Measurements from ENCODE around the gene MCU. TPM values are rescaled to one million over a fixed set of nuclear protein-coding genes. Genes with fewer than 3 reads are reported as not detected.
"Not testable (repeated sequence)": the region's sequence is repeated elsewhere in the genome, so short reads cannot be mapped to it uniquely, and the experiment has no call there.

The MCU gene
- 29.4 and 31.4 TPM in 2 replicates for total RNA-seq
- long read RNA-seq, transcript MCU-202 (8 exons, 2,949 nt), result major isoform, 8 of 25 reads
- long read RNA-seq, partial matches to known transcripts, result 13 of 25 reads
- long read RNA-seq, other reads (novel, unspliced or antisense), result 4 of 25 reads

- H3K27ac Mint-ChIP-seq (ENCODE audit: unreplicated experiment), result peak within 1 kb of the TSS; percentile 62
- peaks cover 45% of the 10 kb centered on the region for H3K4me1 Mint-ChIP-seq (ENCODE audit: unreplicated experiment)
- no peaks in the 10 kb centered on the region for H3K27me3 Mint-ChIP-seq (ENCODE audit: unreplicated experiment)
- peak; percentile 15 for TF ChIP-seq CTCF (IDR thresholded peaks at IDR 0.05)
- DNase-seq (ENCODE audit: extremely low spot score, unreplicated experiment), result peak; percentile 96
- H3K9me3 Mint-ChIP-seq (ENCODE audit: unreplicated experiment), result no peaks in the 10 kb centered on the region
- no peaks in the 10 kb centered on the region for H3K36me3 Mint-ChIP-seq (ENCODE audit: unreplicated experiment)
- H3K4me3 Mint-ChIP-seq (ENCODE audit: unreplicated experiment), result peak within 1 kb of the TSS; percentile 92
These were observed at the start of gene MCU for GRCh38 chr10:72691863-72692743. MCU (plus strand) TSS chr10:72692143; CDS start chr10:72692152, 9 bp downstream.

- no peak for DNase-seq (ENCODE audit: extremely low spot score, unreplicated experiment)
- Mint-ChIP-seq H3K9me3 (ENCODE audit: unreplicated experiment) (no peaks in the 10 kb centered on the region), H3K4me1 (ENCODE audit: unreplicated experiment) (no peaks in the 10 kb centered on the region), H3K27ac (ENCODE audit: unreplicated experiment) (no peak overlapping the region), H3K4me3 (ENCODE audit: unreplicated experiment) (no peak overlapping the region), H3K27me3 (ENCODE audit: unreplicated experiment) (no peaks in the 10 kb centered on the region), H3K36me3 (ENCODE audit: unreplicated experiment) (no peaks in the 10 kb centered on the region)
- no peak for TF ChIP-seq CTCF (IDR thresholded peaks at IDR 0.05)
These were observed 49.6 kb upstream of the MCU start for GRCh38 chr10:72642318-72642717.

- H3K4me1 Mint-ChIP-seq (ENCODE audit: unreplicated experiment), result no peaks in the 10 kb centered on the region
- H3K27ac Mint-ChIP-seq (ENCODE audit: unreplicated experiment), result no peak overlapping the region
- H3K27me3 Mint-ChIP-seq (ENCODE audit: unreplicated experiment), result no peaks in the 10 kb centered on the region
- no peaks in the 10 kb centered on the region for H3K9me3 Mint-ChIP-seq (ENCODE audit: unreplicated experiment)
- no peak overlapping the region for H3K4me3 Mint-ChIP-seq (ENCODE audit: unreplicated experiment)
- DNase-seq (ENCODE audit: extremely low spot score, unreplicated experiment), result no peak
- no peaks in the 10 kb centered on the region for H3K36me3 Mint-ChIP-seq (ENCODE audit: unreplicated experiment)
- no peak for TF ChIP-seq CTCF (IDR thresholded peaks at IDR 0.05)
These were observed 46.6 kb upstream of the MCU start for GRCh38 chr10:72645263-72645858.

GRCh38 chr10:72646971-72647370 lies 45.0 kb upstream of the MCU start:
- not testable (repeated sequence) for H3K36me3 Mint-ChIP-seq (ENCODE audit: unreplicated experiment); DNase-seq (ENCODE audit: extremely low spot score, unreplicated experiment); H3K4me1 Mint-ChIP-seq (ENCODE audit: unreplicated experiment); H3K27me3 Mint-ChIP-seq (ENCODE audit: unreplicated experiment); H3K9me3 Mint-ChIP-seq (ENCODE audit: unreplicated experiment); H3K27ac Mint-ChIP-seq (ENCODE audit: unreplicated experiment); H3K4me3 Mint-ChIP-seq (ENCODE audit: unreplicated experiment)

- H3K27me3 Mint-ChIP-seq (ENCODE audit: unreplicated experiment), result no peaks in the 10 kb centered on the region
- H3K4me3 Mint-ChIP-seq (ENCODE audit: unreplicated experiment), result no peak overlapping the region
- no peak overlapping the region for H3K27ac Mint-ChIP-seq (ENCODE audit: unreplicated experiment)
- no peaks in the 10 kb centered on the region for H3K36me3 Mint-ChIP-seq (ENCODE audit: unreplicated experiment)
- H3K4me1 Mint-ChIP-seq (ENCODE audit: unreplicated experiment), result no peaks in the 10 kb centered on the region
- no peak for DNase-seq (ENCODE audit: extremely low spot score, unreplicated experiment)
- no peaks in the 10 kb centered on the region for H3K9me3 Mint-ChIP-seq (ENCODE audit: unreplicated experiment)
- no peak for TF ChIP-seq CTCF (IDR thresholded peaks at IDR 0.05)
These were observed 43.6 kb upstream of the MCU start for GRCh38 chr10:72648301-72648700.
